ENCODE data around the gene RETREG1. TPM values are rescaled to one million over a fixed set of nuclear protein-coding genes. Genes with fewer than 3 reads are reported as not detected.
A peak's percentile ranks its signal among the peaks of the same experiment; 100 is the strongest.

Gene RETREG1
- total and polyA plus RNA-seq, 11 donors = 24.5 to 219 (median 169) TPM

DNA sequence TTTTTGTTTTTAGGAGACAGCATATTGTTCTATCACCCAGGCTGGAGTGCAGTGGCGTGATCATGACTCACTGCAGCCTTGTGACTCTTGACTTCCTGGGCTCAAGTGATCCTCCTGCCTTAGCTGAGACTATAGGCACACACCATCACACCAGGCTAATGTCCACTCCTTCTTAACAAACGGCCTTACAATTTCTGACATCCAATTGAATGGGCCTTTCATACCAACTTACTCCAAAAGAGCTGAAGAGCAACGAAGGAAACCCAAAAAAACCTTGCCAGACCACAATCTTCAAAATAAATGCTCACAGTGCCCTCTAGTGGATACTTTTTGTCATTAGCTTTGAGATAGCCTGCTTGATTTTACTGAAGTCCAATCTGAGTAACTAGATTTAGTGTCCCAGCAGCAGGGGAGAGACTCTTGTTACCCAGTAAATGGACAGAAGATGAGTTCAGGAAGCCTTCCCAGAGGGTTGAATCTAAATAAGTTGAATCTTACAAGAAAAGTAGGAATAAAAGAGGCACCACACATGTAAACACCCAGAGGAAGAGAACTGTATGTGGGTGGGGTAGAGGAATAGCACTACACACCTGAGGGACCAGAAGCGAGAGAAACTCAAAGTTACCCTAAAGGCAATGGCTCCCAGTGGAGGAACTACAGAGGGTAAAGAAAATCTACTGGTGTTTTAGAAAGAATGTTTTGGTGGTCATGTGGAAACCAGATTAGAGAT is 160.5 kb downstream of the RETREG1 start:
- Histone ChIP-seq H3K9me3 (no peaks in the 10 kb centered on the region), H3K4me1 (peaks cover 2 to 73% (median 52%) of the 10 kb centered on the region in 12 donors), H3K4me3 (no peak overlapping the region), H3K36me3 (peaks cover 0 to 93% (median 85%) of the 10 kb centered on the region in 9 donors), H3K27ac (peak overlapping the region in 10 of 12 donors; percentile 6 to 95 (median 50)), H3K27me3 (no peaks in the 10 kb centered on the region)
- ATAC-seq (peak in 3 of 4 donors; percentile 62 to 76 (median 63)), DNase-seq (peak in 2 of 5 donors; percentile 35 to 57)
- TF ChIP-seq POLR2A (IDR thresholded peaks at IDR 0.05) (no peak), CTCF (IDR thresholded peaks at IDR 0.05) (peak; percentile 59 to 79 (median 70))
- WGBS, 4 donors = 35 to 43% (median 36%) methylated on average over 4 of the region's 4 CpGs
- intact Hi-C loops (cut with DNase I) = loop anchor here in 8 of 10 donors (5.0 to 10.0 kb wide), 9 partner anchors 39 to 991 kb away; partner anchors contain the start of gene MARCHF11 (in 4 of the 8)

- intact Hi-C loops (cut with DNase I) = loop anchor here in 8 of 10 donors (5.0 to 10.0 kb wide), 9 partner anchors 38 to 991 kb away; partner anchors contain the start of gene MARCHF11 (in 4 of the 8)
- H3K27ac ChIP-seq = peak overlapping the region in 10 of 12 donors; percentile 6 to 95 (median 50)
- DNase-seq (no peak), ATAC-seq (peak in 3 of 4 donors; percentile 1 to 10 (median 4))
- no peaks in the 10 kb centered on the region for H3K9me3 ChIP-seq
- H3K27me3 ChIP-seq = no peaks in the 10 kb centered on the region
- no peak overlapping the region for H3K4me3 ChIP-seq
- WGBS, 4 donors = 60 to 65% (median 64%) methylated on average over 5 of the region's 5 CpGs
- H3K36me3 ChIP-seq = peaks cover 0 to 93% (median 85%) of the 10 kb centered on the region in 9 donors
- TF ChIP-seq CTCF (IDR thresholded peaks at IDR 0.05) (no peak), POLR2A (IDR thresholded peaks at IDR 0.05) (no peak)
- H3K4me1 ChIP-seq = peaks cover 0 to 67% (median 47%) of the 10 kb centered on the region in 12 donors
Observed at GRCh38 chr5:16455668-16456067, 161.1 kb downstream of the RETREG1 start.

DNA sequence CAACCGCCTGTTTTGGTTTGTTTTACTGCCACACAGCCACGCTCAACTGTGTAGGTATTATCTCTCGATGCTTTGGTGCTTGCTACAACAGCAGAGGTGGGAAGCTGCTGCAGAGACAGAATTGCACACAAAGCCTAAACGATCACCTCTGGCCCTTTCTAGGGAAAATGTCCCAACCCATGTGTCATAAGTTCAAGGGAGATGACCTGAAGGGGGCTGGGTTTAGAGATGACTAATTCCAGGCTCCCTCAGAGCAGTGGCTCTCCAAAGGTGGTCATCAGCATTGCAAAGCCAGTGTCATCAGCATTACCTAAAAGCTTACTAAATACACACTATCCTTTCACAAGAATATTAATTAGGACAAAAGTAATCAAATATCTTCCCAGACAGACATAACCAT is 162.1 kb downstream of the RETREG1 start:
- TF ChIP-seq CTCF (IDR thresholded peaks at IDR 0.05) (no peak), POLR2A (IDR thresholded peaks at IDR 0.05) (no peak)
- Histone ChIP-seq H3K27me3 (no peaks in the 10 kb centered on the region), H3K4me1 (peaks cover 0 to 57% (median 38%) of the 10 kb centered on the region in 12 donors), H3K9me3 (no peaks in the 10 kb centered on the region), H3K4me3 (no peak overlapping the region), H3K36me3 (peaks cover 0 to 93% (median 85%) of the 10 kb centered on the region in 9 donors), H3K27ac (peak overlapping the region in 1 of 12 donors; percentile 80)
- no peak for DNase-seq
- ATAC-seq = no peak
- 84 to 93% (median 88%) methylated on average over 4 of the region's 4 CpGs for WGBS, 4 donors
- intact Hi-C loops (cut with DNase I) = loop anchor here in 9 of 10 donors (5.0 to 10.0 kb wide), 10 partner anchors 37 to 990 kb away; partner anchors contain the start of gene MARCHF11 (in 4 of the 9)

GRCh38 chr5:16453609-16454008 is 163.2 kb downstream of the RETREG1 start:
- Histone ChIP-seq H3K4me3 (no peak overlapping the region), H3K27me3 (no peaks in the 10 kb centered on the region), H3K4me1 (peaks cover 0 to 48% (median 35%) of the 10 kb centered on the region in 12 donors), H3K36me3 (peaks cover 0 to 93% (median 85%) of the 10 kb centered on the region in 9 donors), H3K27ac (no peak overlapping the region), H3K9me3 (no peaks in the 10 kb centered on the region)
- no peak for DNase-seq
- intact Hi-C loops (cut with DNase I) = loop anchor here in 4 of 10 donors (2.0 to 10.0 kb wide), 7 partner anchors 106 to 989 kb away; no protein-coding TSS in a partner anchor
- TF ChIP-seq POLR2A (IDR thresholded peaks at IDR 0.05) (no peak), CTCF (IDR thresholded peaks at IDR 0.05) (peak in 8 of 12 donors; percentile 24 to 47 (median 32))
- ATAC-seq = peak in 1 of 4 donors; percentile 52

Data from heart left ventricle (tissue), 16 donors.